Right atrium auricular region (tissue), 2 donors: ENCODE data around the gene CRTAC1. TPM values are rescaled to one million over a fixed set of nuclear protein-coding genes. Genes with fewer than 3 reads are reported as not detected.

ENCODE experiments used
- DNase-seq: peaks from one replicate; pipeline ENCODE4 v3.0.0-alpha.2; 2019; ENCODE audit warnings: low spot score
- H3K27ac ChIP-seq, 2 donors: fragments of 200-600 bp; sonication (generic); 1 replicate in 1 of 2; 2 replicates in 1 of 2; pipeline ENCODE4 v1.5.1; 2016 to 2019
- H3K27me3 ChIP-seq, 2 donors: fragments of 200-600 bp; sonication (generic); one replicate each; pipeline versions ENCODE4 v1.5.1 to v1.6.0; 2017 to 2019
- H3K36me3 ChIP-seq: fragments of 200-600 bp; sonication (generic); one replicate; pipeline ENCODE4 v1.5.1; 2016
- H3K4me1 ChIP-seq, 2 donors: fragments of 200-600 bp; sonication (generic); one replicate each; pipeline versions ENCODE4 v1.5.1 to v1.6.0; 2017 to 2019
- H3K4me3 ChIP-seq, 2 donors: fragments of 200-600 bp; sonication (generic); 1 replicate in 1 of 2; 2 replicates in 1 of 2; pipeline ENCODE4 v1.5.1; 2017 to 2019; ENCODE audit warnings: mild to moderate bottlenecking in 1 of 2, moderate library complexity in 1 of 2
- H3K9me3 ChIP-seq, 2 donors: fragments of 200-600 bp; sonication (generic); one replicate each; pipeline ENCODE4 v1.5.1; 2019
- CTCF ChIP-seq, 2 donors: fragments of 200-600 bp; sonication (generic); IDR thresholded peaks; one replicate each; pipeline ENCODE4 v1.5.1; 2019; ENCODE audit warnings: antibody characterized with exemption in 2 of 2
- total RNA-seq, 2 donors: library from RNA; depleted of rRNA; stranded (reverse); fragments of >200 nt; gene quantifications; one replicate each; pipeline ENCODE4 v1.1.0, GENCODE V29; 2016

The CRTAC1 gene
- total RNA-seq, 2 donors from 2014 or later: 3.5 to 5.6 TPM

GRCh38 chr10:97889461-97890265, 140.8 kb downstream of the CRTAC1 start:
- no peak for TF ChIP-seq CTCF (IDR thresholded peaks at IDR 0.05)
- H3K27me3 ChIP-seq: no peaks in the 10 kb centered on the region
- DNase-seq: no peak

GRCh38 chr10:97888641-97889262, 141.7 kb downstream of the CRTAC1 start:
- H3K4me3 ChIP-seq: no peak overlapping the region
- H3K9me3 ChIP-seq: no peaks in the 10 kb centered on the region
- DNase-seq: no peak
- H3K27me3 ChIP-seq: no peaks in the 10 kb centered on the region
- no peak for TF ChIP-seq CTCF (IDR thresholded peaks at IDR 0.05)
- H3K4me1 ChIP-seq: no peaks in the 10 kb centered on the region
- H3K27ac ChIP-seq: no peak overlapping the region
- no peaks in the 10 kb centered on the region for H3K36me3 ChIP-seq

More at GRCh38 chr10:97889461-97890265, 140.8 kb downstream of the CRTAC1 start:
- Histone ChIP-seq H3K4me3 (no peak overlapping the region), H3K36me3 (no peaks in the 10 kb centered on the region), H3K4me1 (no peaks in the 10 kb centered on the region), H3K9me3 (no peaks in the 10 kb centered on the region), H3K27ac (no peak overlapping the region)

GRCh38 chr10:97888134-97888533, 142.3 kb downstream of the CRTAC1 start:
- no peaks in the 10 kb centered on the region for H3K4me1 ChIP-seq
- H3K4me3 ChIP-seq: no peak overlapping the region
- H3K9me3 ChIP-seq: no peaks in the 10 kb centered on the region
- no peak overlapping the region for H3K27ac ChIP-seq
- DNase-seq: no peak
- TF ChIP-seq CTCF (IDR thresholded peaks at IDR 0.05): no peak
- no peaks in the 10 kb centered on the region for H3K27me3 ChIP-seq
- H3K36me3 ChIP-seq: no peaks in the 10 kb centered on the region

- Histone ChIP-seq H3K27ac (no peak overlapping the region), H3K9me3 (no peaks in the 10 kb centered on the region), H3K27me3 (no peaks in the 10 kb centered on the region), H3K4me1 (no peaks in the 10 kb centered on the region), H3K4me3 (no peak overlapping the region), H3K36me3 (no peaks in the 10 kb centered on the region)
- no peak for DNase-seq
- no peak for TF ChIP-seq CTCF (IDR thresholded peaks at IDR 0.05)
Observed at GRCh38 chr10:97887399-97887798, 143.0 kb downstream of the CRTAC1 start.

GRCh38 chr10:97886286-97886685, 144.1 kb downstream of the CRTAC1 start:
- TF ChIP-seq CTCF (IDR thresholded peaks at IDR 0.05): no peak

More at GRCh38 chr10:97886286-97886685, 144.1 kb downstream of the CRTAC1 start:
- H3K4me1 ChIP-seq: peaks cover 0 to 6% of the 10 kb centered on the region in 2 donors
- H3K36me3 ChIP-seq: no peaks in the 10 kb centered on the region
- DNase-seq: no peak
- no peaks in the 10 kb centered on the region for H3K9me3 ChIP-seq
- H3K4me3 ChIP-seq: no peak overlapping the region
- no peak overlapping the region for H3K27ac ChIP-seq
- no peaks in the 10 kb centered on the region for H3K27me3 ChIP-seq
